IMR-90 (cell line): ENCODE data around the gene TTLL9. TPM values are rescaled to one million over a fixed set of nuclear protein-coding genes. Genes with fewer than 3 reads are reported as not detected.

Experiments
- ATAC-seq: fragments of 200-7000 bp; cut with Tn5 transposase; 2 replicates; pipeline ENCODE4 v1.9.1; 2020; ENCODE audit warnings: low read depth, mild to moderate bottlenecking, moderate library complexity
- BruUV-seq: library from RNA; stranded (reverse); fragments of 400-500 nt; replicated peaks from 2 replicates; lab custom pipeline; 2021; lab: Mats Ljungman, UMichigan
- CTCF ChIA-PET: fragments of 300-600 bp; formaldehyde crosslinking; extraction: SDS; loops from one replicate; lab custom pipeline; 2021; ENCODE audit warnings: antibody characterized with exemption; lab: Yijun Ruan, JAX
- POLR2A ChIA-PET: fragments of 300-600 bp; sonication (Branson Sonifier 250); formaldehyde crosslinking; loops from one replicate; lab custom pipeline; 2022; ENCODE audit warnings: antibody characterized with exemption; ENCODE audit not compliant: unreplicated experiment; lab: Charles Lee
- DNase-seq: peaks from one replicate; pipeline ENCODE4 v3.0.0; 2013
- H2AFZ ChIP-seq: replicated peaks from 2 replicates; pipeline ENCODE3; 2013; ENCODE audit warnings: low read length, mild to moderate bottlenecking; ENCODE audit not compliant: poor library complexity
- H2AK5ac ChIP-seq: 2 replicates; pipeline ENCODE4 v1.6.1; 2013; ENCODE audit warnings: low read depth, low read length, inconsistent platforms
- H2AK9ac ChIP-seq: replicated peaks from 2 replicates; pipeline ENCODE3; 2013; ENCODE audit warnings: mild to moderate bottlenecking, low read depth, low read length, moderate library complexity; ENCODE audit not compliant: poor library complexity
- H2BK120ac ChIP-seq: 2 replicates; pipeline ENCODE4 v1.6.1; 2013; ENCODE audit warnings: low read depth, low read length, inconsistent platforms
- H2BK15ac ChIP-seq: 3 replicates; pipeline ENCODE4 v1.6.1; 2013; ENCODE audit warnings: low read depth, low read length, inconsistent platforms
- H2BK20ac ChIP-seq: 2 replicates; pipeline ENCODE4 v1.6.1; 2013; ENCODE audit warnings: low read depth, mild to moderate bottlenecking, inconsistent platforms, low read length, moderate library complexity
- H2BK5ac ChIP-seq: 2 replicates; pipeline ENCODE4 v1.6.1; 2013; ENCODE audit warnings: mild to moderate bottlenecking, low read depth, low read length, inconsistent platforms; ENCODE audit not compliant: poor library complexity, severe bottlenecking
- H3K14ac ChIP-seq: replicated peaks from 2 replicates; pipeline ENCODE4 v1.6.1; 2013; ENCODE audit warnings: low read depth, low read length, inconsistent platforms
- H3K18ac ChIP-seq: 2 replicates; pipeline ENCODE4 v1.6.1; 2013; ENCODE audit warnings: low read depth, low read length, control low read depth
- H3K23ac ChIP-seq: 2 replicates; pipeline ENCODE4 v1.6.1; 2013; ENCODE audit warnings: low read depth, low read length, inconsistent platforms
- H3K27ac ChIP-seq: 2 replicates; pipeline ENCODE4 v1.5.1; 2013; ENCODE audit warnings: mild to moderate bottlenecking, control low read depth, low read length; ENCODE audit not compliant: insufficient read depth
- H3K27me3 ChIP-seq: 2 replicates; pipeline ENCODE4 v1.6.1; 2013; ENCODE audit warnings: low read length; ENCODE audit not compliant: control insufficient read depth, insufficient read depth
- H3K36me3 ChIP-seq: 2 replicates; pipeline ENCODE4 v1.6.1; 2013; ENCODE audit warnings: low read length, mixed read lengths; ENCODE audit not compliant: control insufficient read depth, insufficient read depth
- H3K4ac ChIP-seq: 2 replicates; pipeline ENCODE4 v1.6.1; 2013; ENCODE audit warnings: low read depth, low read length, inconsistent platforms
- H3K4me1 ChIP-seq: 2 replicates; pipeline ENCODE4 v1.6.1; 2013; ENCODE audit warnings: low read length, mixed read lengths; ENCODE audit not compliant: control insufficient read depth, insufficient read depth
- H3K4me2 ChIP-seq: 2 replicates; pipeline ENCODE4 v1.6.1; 2013; ENCODE audit warnings: low read depth, mild to moderate bottlenecking, control low read depth, low read length, moderate library complexity
- H3K4me3 ChIP-seq: 2 replicates; pipeline ENCODE4 v1.5.1; 2013; ENCODE audit warnings: low read depth, mild to moderate bottlenecking, control low read depth, low read length, moderate library complexity; ENCODE audit not compliant: insufficient read depth
- H3K56ac ChIP-seq: 2 replicates; pipeline ENCODE4 v1.6.1; 2013; ENCODE audit warnings: low read length, inconsistent platforms; ENCODE audit not compliant: insufficient read depth; ENCODE audit errors: extremely low read depth
- H3K79me1 ChIP-seq, 2 experiments: 2 replicates each; pipeline ENCODE4 v1.6.1; 2013; ENCODE audit warnings: low read length in 2 of 2, inconsistent platforms in 1 of 2, low read depth in 1 of 2
- H3K9ac ChIP-seq: 2 replicates; pipeline ENCODE4 v1.6.1; 2013; ENCODE audit warnings: low read depth, low read length, control low read depth
- H3K9me1 ChIP-seq: 2 replicates; pipeline ENCODE4 v1.6.1; 2013; ENCODE audit warnings: low read length, inconsistent platforms; ENCODE audit not compliant: insufficient read depth
- H3K9me3 ChIP-seq: 2 replicates; pipeline ENCODE4 v1.6.1; 2013; ENCODE audit warnings: low read length; ENCODE audit not compliant: control insufficient read depth, insufficient read depth
- H4K20me1 ChIP-seq: 2 replicates; pipeline ENCODE4 v1.6.1; 2013; ENCODE audit warnings: low read length, inconsistent platforms; ENCODE audit not compliant: insufficient read depth
- H4K5ac ChIP-seq: 2 replicates; pipeline ENCODE4 v1.6.1; 2013; ENCODE audit warnings: mild to moderate bottlenecking, low read depth, low read length, control low read depth
- H4K8ac ChIP-seq, 2 experiments: 2 replicates each; pipeline ENCODE4 v1.6.1; 2013; ENCODE audit warnings: low read depth in 2 of 2, low read length in 2 of 2, control low read depth in 1 of 2, inconsistent platforms in 1 of 2
- H4K91ac ChIP-seq: 2 replicates; pipeline ENCODE4 v1.6.1; 2013; ENCODE audit warnings: low read depth, low read length, inconsistent platforms; ENCODE audit not compliant: insufficient read depth
- CHD1 ChIP-seq: IDR thresholded peaks from 2 replicates; pipeline ENCODE4 v1.6.1; 2012; ENCODE audit warnings: low read depth, low read length, improper control_type of control experiment
- CTCF ChIP-seq: conservative IDR thresholded peaks from 2 replicates; pipeline ENCODE4 v1.5.1; 2012; ENCODE audit warnings: mild to moderate bottlenecking, low read depth, low read length, improper control_type of control experiment
- ELK1 ChIP-seq: fragments of 150-350 bp; IDR thresholded peaks from 2 replicates; pipeline ENCODE4 v1.6.1; 2016; ENCODE audit warnings: low read depth, mild to moderate bottlenecking, low read length, moderate library complexity, borderline replicate concordance
- FOS ChIP-seq: fragments of 150-350 bp; IDR thresholded peaks from 2 replicates; pipeline ENCODE4 v1.6.1; 2016; ENCODE audit warnings: low read depth, low read length
- RCOR1 ChIP-seq: IDR thresholded peaks from 2 replicates; pipeline ENCODE4 v1.6.1; 2012; ENCODE audit warnings: mild to moderate bottlenecking, low read length, improper control_type of control experiment; ENCODE audit not compliant: insufficient replicate concordance
- RFX5 ChIP-seq: IDR thresholded peaks from 2 replicates; pipeline ENCODE4 v1.8.0; 2012; ENCODE audit warnings: low read depth, mild to moderate bottlenecking, low read length, moderate library complexity
- WGBS, 2 experiments: methylation state at CpG; one replicate each; pipeline versions ENCODE4 v1.1.5 to v1.1.7; 2013; ENCODE audit warnings: missing lambda C conversion rate in 2 of 2; ENCODE audit not compliant: insufficient read length in 1 of 2; ENCODE audit errors: extremely low coverage in 2 of 2; 5-methylcytosine and 5-hydroxymethylcytosine counted together
- dilution Hi-C: fragments of 300-500 bp; cut with HindIII; formaldehyde crosslinking; loops from one replicate; pipeline ENCODE4 v1.14.3; 2018; ENCODE audit warnings: low sequenced_read_pairs; ENCODE audit not compliant: unreplicated experiment
- in situ Hi-C: fragments of 300-500 bp; cut with MboI; formaldehyde crosslinking; loops from 3 replicates; pipeline ENCODE4 v1.14.3; 2019; ENCODE audit warnings: low sequenced_read_pairs, inconsistent platforms, mixed read lengths
- intact Hi-C: fragments of 100-400 bp; cut with micrococcal nuclease; formaldehyde crosslinking; loops from 2 replicates; pipeline ENCODE4 v1.10.0; 2022
- polyA plus RNA-seq, 3 experiments: library from polyadenylated mRNA; depleted of rRNA; stranded (reverse); fragments of >200 nt; gene quantifications; 2 replicates each; pipeline ENCODE4 v1.2.3, GENCODE V29; 2012; ENCODE audit warnings: low replicate concordance in 1 of 3
- total RNA-seq: library from RNA; depleted of rRNA; stranded (reverse); fragments of >200 nt; gene quantifications from 2 replicates; pipeline ENCODE4 v1.2.3, GENCODE V29; 2012

Gene TTLL9
- total and polyA plus RNA-seq, 2 of the 4 experiments (the other 2 are of a cell fraction): not detected

GRCh38 chr20:31939661-31940060 is 69.2 kb downstream of the TTLL9 start:
- ChIA-PET CTCF (interaction anchor here (0.8 kb wide), 1 partner anchor 12 kb away, joined by 3 read pairs; the partner anchor contains the start of gene PDRG1), POLR2A (no interaction called here)
- Histone ChIP-seq H3K56ac (no peak overlapping the region), H2BK120ac (no peak overlapping the region), H2AK9ac (no peak overlapping the region), H3K4me1 (no peaks in the 10 kb centered on the region), H3K9me1 (no peaks in the 10 kb centered on the region), H4K20me1 (no peaks in the 10 kb centered on the region), H2AFZ (no peak overlapping the region), H3K4me2 (no peak overlapping the region), H3K23ac (no peak overlapping the region), H3K18ac (no peak overlapping the region), H3K9ac (no peak overlapping the region), H3K27ac (no peak overlapping the region), H3K4ac (no peak overlapping the region), H2BK20ac (no peak overlapping the region), H2BK5ac (no peak overlapping the region), H3K79me1 (no peaks in the 10 kb centered on the region), H3K36me3 (peaks cover 5% of the 10 kb centered on the region), H3K14ac (no peak overlapping the region), H4K91ac (no peak overlapping the region), H4K5ac (no peak overlapping the region), H2AK5ac (no peak overlapping the region), H3K9me3 (no peaks in the 10 kb centered on the region), H2BK15ac (no peak overlapping the region), H4K8ac (no peak overlapping the region), H3K27me3 (peaks cover 13% of the 10 kb centered on the region; the same call in 1 of the 2 replicates), H3K4me3 (no peak overlapping the region)
- DNase-seq (no peak), ATAC-seq (no peak)
- dilution Hi-C loops (no loop called here), in situ Hi-C loops (no loop called here), intact Hi-C loops (no loop called here)
- WGBS, 2 experiments: no CpG with 5 or more reads among the region's 2 CpGs
- no peak for TF ChIP-seq RCOR1
- TF ChIP-seq CHD1: no peak
- no peak for TF ChIP-seq FOS
- TF ChIP-seq RFX5: no peak
- TF ChIP-seq CTCF: no peak
- no peak for TF ChIP-seq ELK1
- no TSS peak for BruUV-seq
